Peyer's patch (tissue), 4 donors: Measurements from ENCODE around the gene BAIAP2. TPM values are rescaled to one million over a fixed set of nuclear protein-coding genes. Genes with fewer than 3 reads are reported as not detected.
A peak's percentile ranks its signal among the peaks of the same experiment; 100 is the strongest.
"Not testable (repeated sequence)": the region's sequence is repeated elsewhere in the genome, so short reads cannot be mapped to it uniquely, and the experiment has no call there.

ENCODE experiments used
- DNase-seq, 3 donors: peaks; one replicate each; pipeline ENCODE4 v3.0.0-alpha.2; 2017 to 2019
- H3K27ac ChIP-seq, 4 donors: fragments of 200-600 bp; sonication (generic); one replicate each; pipeline ENCODE4 v1.5.1; 2016 to 2019
- H3K27me3 ChIP-seq, 2 donors: fragments of 200-600 bp; sonication (generic); one replicate each; pipeline ENCODE4 v1.5.1; 2019
- H3K36me3 ChIP-seq, 3 donors: fragments of 200-600 bp; sonication (generic); one replicate each; pipeline ENCODE4 v1.5.1; 2016 to 2019
- H3K4me1 ChIP-seq, 4 donors: fragments of 200-600 bp; sonication (generic); one replicate each; pipeline ENCODE4 v1.5.1; 2016 to 2019
- H3K4me3 ChIP-seq, 4 donors: fragments of 200-600 bp; sonication (generic); 1 replicate in 3 of 4; 2 replicates in 1 of 4; pipeline ENCODE4 v1.5.1; 2016 to 2019; ENCODE audit warnings: mild to moderate bottlenecking in 1 of 4
- H3K9me3 ChIP-seq, 4 donors: fragments of 200-600 bp; sonication (generic); one replicate each; pipeline ENCODE4 v1.5.1; 2016 to 2019; ENCODE audit warnings: mild to moderate bottlenecking in 1 of 4
- POLR2A ChIP-seq, 2 donors: fragments of 450-650 bp; IDR thresholded peaks; one replicate each; pipeline ENCODE4 v1.5.1; 2017; ENCODE audit warnings: antibody characterized with exemption in 2 of 2, mild to moderate bottlenecking in 2 of 2, moderate library complexity in 2 of 2
- total RNA-seq, 4 donors: library from RNA; depleted of rRNA; stranded (reverse); fragments of >200 nt; gene quantifications; one replicate each; pipeline ENCODE4 v1.1.0, GENCODE V29; 2016
- TF ChIP-seq, protein P1 (sequence below), 6 experiments: fragments of 450-650 bp in 4 of 6; fragments of 200-600 bp in 2 of 6; sonication (generic) in 1 of 6; IDR thresholded peaks; one replicate each; pipeline ENCODE4 v1.5.1; 2017 to 2019; ENCODE audit warnings: antibody characterized with exemption in 6 of 6, mild to moderate bottlenecking in 3 of 6, moderate library complexity in 1 of 6

The BAIAP2 gene
- total RNA-seq, 4 donors from 2014 or later, result 10.2 to 61.9 (median 17.6) TPM

DNA sequence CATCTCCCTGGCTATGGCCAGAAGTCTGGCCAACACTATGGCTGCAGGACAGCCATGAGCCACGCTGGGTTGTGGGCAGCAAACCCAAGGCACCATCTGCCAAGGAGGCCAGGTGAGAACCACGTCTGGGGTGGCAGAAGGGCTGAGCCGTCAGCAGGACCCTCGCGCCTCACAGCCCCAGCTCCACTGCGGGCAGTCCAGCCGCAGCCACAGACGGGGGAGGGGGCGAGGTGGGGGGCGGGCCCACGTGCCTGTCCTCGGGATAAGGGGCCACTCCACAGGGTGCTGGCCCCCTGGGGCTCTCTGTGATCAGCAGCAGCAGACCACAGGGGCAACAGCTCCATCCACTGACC lies 6.5 kb upstream of the BAIAP2 start:
- DNase-seq, result no peak
- peaks cover 0 to 6% (median 0%) of the 10 kb centered on the region in 4 donors for H3K9me3 ChIP-seq
- H3K27ac ChIP-seq, result no peak overlapping the region
- peaks cover 0 to 23% (median 2%) of the 10 kb centered on the region in 4 donors for H3K4me1 ChIP-seq
- H3K4me3 ChIP-seq, result no peak overlapping the region
- TF ChIP-seq POLR2A (IDR thresholded peaks at IDR 0.05), result no peak
- TF ChIP-seq, protein P1, sequence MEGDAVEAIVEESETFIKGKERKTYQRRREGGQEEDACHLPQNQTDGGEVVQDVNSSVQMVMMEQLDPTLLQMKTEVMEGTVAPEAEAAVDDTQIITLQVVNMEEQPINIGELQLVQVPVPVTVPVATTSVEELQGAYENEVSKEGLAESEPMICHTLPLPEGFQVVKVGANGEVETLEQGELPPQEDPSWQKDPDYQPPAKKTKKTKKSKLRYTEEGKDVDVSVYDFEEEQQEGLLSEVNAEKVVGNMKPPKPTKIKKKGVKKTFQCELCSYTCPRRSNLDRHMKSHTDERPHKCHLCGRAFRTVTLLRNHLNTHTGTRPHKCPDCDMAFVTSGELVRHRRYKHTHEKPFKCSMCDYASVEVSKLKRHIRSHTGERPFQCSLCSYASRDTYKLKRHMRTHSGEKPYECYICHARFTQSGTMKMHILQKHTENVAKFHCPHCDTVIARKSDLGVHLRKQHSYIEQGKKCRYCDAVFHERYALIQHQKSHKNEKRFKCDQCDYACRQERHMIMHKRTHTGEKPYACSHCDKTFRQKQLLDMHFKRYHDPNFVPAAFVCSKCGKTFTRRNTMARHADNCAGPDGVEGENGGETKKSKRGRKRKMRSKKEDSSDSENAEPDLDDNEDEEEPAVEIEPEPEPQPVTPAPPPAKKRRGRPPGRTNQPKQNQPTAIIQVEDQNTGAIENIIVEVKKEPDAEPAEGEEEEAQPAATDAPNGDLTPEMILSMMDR (IDR thresholded peaks at IDR 0.05), result no peak
- H3K27me3 ChIP-seq, result no peaks in the 10 kb centered on the region
- no peaks in the 10 kb centered on the region for H3K36me3 ChIP-seq

GRCh38 chr17:81029859-81030258 lies 5.1 kb upstream of the BAIAP2 start:
- Histone ChIP-seq H3K4me1 (peaks cover 0 to 25% (median 4%) of the 10 kb centered on the region in 4 donors), H3K27me3 (no peaks in the 10 kb centered on the region), H3K27ac (no peak overlapping the region), H3K9me3 (peaks cover 0 to 6% (median 0%) of the 10 kb centered on the region in 4 donors), H3K4me3 (no peak overlapping the region), H3K36me3 (no peaks in the 10 kb centered on the region)
- TF ChIP-seq, protein P1 (IDR thresholded peaks at IDR 0.05), result no peak
- no peak for TF ChIP-seq POLR2A (IDR thresholded peaks at IDR 0.05)
- no peak for DNase-seq

GRCh38 chr17:81030312-81030711 lies 4.6 kb upstream of the BAIAP2 start:
- H3K27me3 ChIP-seq, H3K9me3 ChIP-seq, H3K4me3 ChIP-seq, H3K27ac ChIP-seq, DNase-seq, H3K36me3 ChIP-seq: not testable (repeated sequence)
- peaks cover 0 to 25% (median 4%) of the 10 kb centered on the region in 4 donors for H3K4me1 ChIP-seq

- Histone ChIP-seq H3K27ac (peak overlapping the region in 1 of 4 donors; percentile 1), H3K4me3 (peak overlapping the region in 1 of 4 donors; percentile 12)
Observed at GRCh38 chr17:81030741-81031565, 4.0 kb upstream of the BAIAP2 start.

GRCh38 chr17:81031566-81032550 lies 3.1 kb upstream of the BAIAP2 start:
- H3K4me1 ChIP-seq, result peaks cover 0 to 37% (median 8%) of the 10 kb centered on the region in 4 donors
- no peak for DNase-seq
- TF ChIP-seq POLR2A (IDR thresholded peaks at IDR 0.05), result no peak
- TF ChIP-seq, protein P1 (IDR thresholded peaks at IDR 0.05), result no peak
- H3K4me3 ChIP-seq, result no peak overlapping the region
- H3K27me3 ChIP-seq, result no peaks in the 10 kb centered on the region
- H3K36me3 ChIP-seq, result no peaks in the 10 kb centered on the region
- H3K9me3 ChIP-seq, result peaks cover 0 to 6% (median 0%) of the 10 kb centered on the region in 4 donors
- H3K27ac ChIP-seq, result peak overlapping the region in 1 of 4 donors; percentile 1

More at GRCh38 chr17:81030741-81031565, 4.0 kb upstream of the BAIAP2 start:
- H3K4me1 ChIP-seq, result peaks cover 0 to 29% (median 8%) of the 10 kb centered on the region in 4 donors
- H3K27me3 ChIP-seq, result no peaks in the 10 kb centered on the region
- H3K9me3 ChIP-seq, result peaks cover 0 to 6% (median 0%) of the 10 kb centered on the region in 4 donors
- H3K36me3 ChIP-seq, result no peaks in the 10 kb centered on the region
- TF ChIP-seq POLR2A (IDR thresholded peaks at IDR 0.05), result no peak
- TF ChIP-seq, protein P1 (IDR thresholded peaks at IDR 0.05), result no peak
- peak in 1 of 3 donors; percentile 60 for DNase-seq
